ENCODE data around the gene GDF9. TPM values are rescaled to one million over a fixed set of nuclear protein-coding genes. Genes with fewer than 3 reads are reported as not detected.

Gene GDF9
- total and polyA plus RNA-seq, 2 donors (not counting 3 experiments of a cell fraction or from before 2014, with no cell fraction given): 0.07 TPM; not detected in 1

DNA sequence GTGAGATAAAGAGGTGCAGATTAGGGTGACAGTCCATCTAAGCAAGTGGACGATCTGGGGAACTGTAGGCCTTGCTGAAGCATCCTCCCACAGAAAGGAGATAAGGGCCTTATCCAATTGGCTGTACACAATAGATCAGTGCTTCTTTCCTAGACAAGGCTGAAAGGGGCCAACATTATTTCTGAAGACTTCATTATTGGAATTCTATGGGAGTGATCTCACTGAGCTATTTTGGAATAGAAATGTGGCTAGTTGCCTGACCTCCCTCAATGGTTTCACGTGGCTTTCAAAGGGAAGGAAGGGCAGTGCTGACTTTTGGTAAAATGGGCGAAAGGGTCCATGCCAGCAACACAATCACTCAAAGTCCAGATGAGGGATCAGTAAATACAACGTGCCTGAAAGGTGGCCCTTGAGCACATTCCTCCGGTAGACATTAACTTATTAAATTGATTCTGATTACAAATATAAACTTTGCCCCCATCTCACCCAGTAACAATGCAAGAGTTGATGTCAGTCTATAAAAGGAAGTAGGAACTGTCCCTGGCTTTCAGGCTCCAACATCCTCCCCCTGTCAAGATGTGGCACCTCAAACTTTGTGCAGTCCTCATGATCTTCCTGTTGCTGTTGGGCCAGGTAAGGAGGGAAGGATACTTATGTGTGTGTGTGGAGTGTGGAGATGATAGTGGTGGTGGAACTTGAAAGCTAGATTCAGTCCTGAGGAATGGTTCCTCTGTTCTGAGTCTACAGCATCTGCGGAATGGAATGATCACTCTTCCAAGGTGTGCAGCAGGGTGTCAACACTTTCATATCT is 7.1 kb upstream of the GDF9 start, which contains the start of gene LEAP2:
TSS of gene LEAP2 (plus strand) at position 550 of the 811 bp plus-strand sequence. CDS start at position 577, 27 bp downstream.
- no peaks in the 10 kb centered on the region for H3K9me3 ChIP-seq (replicated peaks; ENCODE audit: control insufficient read depth, insufficient read depth, low read length)
- TF ChIP-seq FOS (IDR thresholded peaks at IDR 0.05; ENCODE audit: borderline replicate concordance, insufficient read depth, low read length): no peak
- TF ChIP-seq, protein P1, sequence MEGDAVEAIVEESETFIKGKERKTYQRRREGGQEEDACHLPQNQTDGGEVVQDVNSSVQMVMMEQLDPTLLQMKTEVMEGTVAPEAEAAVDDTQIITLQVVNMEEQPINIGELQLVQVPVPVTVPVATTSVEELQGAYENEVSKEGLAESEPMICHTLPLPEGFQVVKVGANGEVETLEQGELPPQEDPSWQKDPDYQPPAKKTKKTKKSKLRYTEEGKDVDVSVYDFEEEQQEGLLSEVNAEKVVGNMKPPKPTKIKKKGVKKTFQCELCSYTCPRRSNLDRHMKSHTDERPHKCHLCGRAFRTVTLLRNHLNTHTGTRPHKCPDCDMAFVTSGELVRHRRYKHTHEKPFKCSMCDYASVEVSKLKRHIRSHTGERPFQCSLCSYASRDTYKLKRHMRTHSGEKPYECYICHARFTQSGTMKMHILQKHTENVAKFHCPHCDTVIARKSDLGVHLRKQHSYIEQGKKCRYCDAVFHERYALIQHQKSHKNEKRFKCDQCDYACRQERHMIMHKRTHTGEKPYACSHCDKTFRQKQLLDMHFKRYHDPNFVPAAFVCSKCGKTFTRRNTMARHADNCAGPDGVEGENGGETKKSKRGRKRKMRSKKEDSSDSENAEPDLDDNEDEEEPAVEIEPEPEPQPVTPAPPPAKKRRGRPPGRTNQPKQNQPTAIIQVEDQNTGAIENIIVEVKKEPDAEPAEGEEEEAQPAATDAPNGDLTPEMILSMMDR (IDR thresholded peaks at IDR 0.05; ENCODE audit: extremely low read depth in 1 of 2, insufficient read depth in 1 of 2, low read depth in 1 of 2, low read length in 2 of 2): no peak
- TF ChIP-seq EZH2 (IDR thresholded peaks at IDR 0.05; ENCODE audit: borderline replicate concordance, low read depth, low read length, severe bottlenecking): no peak
- TF ChIP-seq MYC (IDR thresholded peaks at IDR 0.05; ENCODE audit: low read depth, low read length): no peak
- no peak for TF ChIP-seq JUN (IDR thresholded peaks at IDR 0.05; ENCODE audit: borderline replicate concordance, insufficient read depth, insufficient read length, low read depth)
- TF ChIP-seq, protein P2, sequence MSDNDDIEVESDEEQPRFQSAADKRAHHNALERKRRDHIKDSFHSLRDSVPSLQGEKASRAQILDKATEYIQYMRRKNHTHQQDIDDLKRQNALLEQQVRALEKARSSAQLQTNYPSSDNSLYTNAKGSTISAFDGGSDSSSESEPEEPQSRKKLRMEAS (IDR thresholded peaks at IDR 0.05; ENCODE audit: insufficient read depth, insufficient read length): no peak
- no peak for TF ChIP-seq POLR2AphosphoS5 (IDR thresholded peaks at IDR 0.05; ENCODE audit: insufficient read depth, low read depth, low read length)
- TF ChIP-seq POLR2A (IDR thresholded peaks at IDR 0.05; ENCODE audit: low read depth, low read length): no peak
- no peak for TF ChIP-seq GATA2 (IDR thresholded peaks at IDR 0.05; ENCODE audit: insufficient read depth, insufficient read length, low read depth, low read length)
- no peak within 1 kb of the TSS for H3K9ac ChIP-seq (replicated peaks; ENCODE audit: extremely low read depth, insufficient read depth, low read length)
- H2AFZ ChIP-seq (ENCODE audit: low read depth, low read length): no peak within 1 kb of the TSS
- peaks cover 2% of the 10 kb centered on the region for H4K20me1 ChIP-seq (replicated peaks; ENCODE audit: control insufficient read depth, extremely low read depth, insufficient read depth, low read length)
- H3K4me1 ChIP-seq (ENCODE audit: control insufficient read depth, extremely low read depth, insufficient read depth, low read length): no peaks in the 10 kb centered on the region
- BruUV-seq (replicated peaks): no TSS peak
- H3K27me3 ChIP-seq (ENCODE audit: control insufficient read depth in 2 of 2, insufficient read depth in 2 of 2, low read length in 2 of 2): no peaks in the 10 kb centered on the region
- no peak within 1 kb of the TSS for H3K4me3 ChIP-seq (replicated peaks in 1 of 3; ENCODE audit: insufficient read depth in 1 of 3, low read depth in 1 of 3, low read length in 3 of 3)
- intact Hi-C loops (cut with micrococcal nuclease) (no loop called here), dilution Hi-C loops (cut with MboI; ENCODE audit: extremely low pct_ligation_motif_present, low sequenced_read_pairs) (no loop called here)
- FAIRE-seq (no peak), DNase-seq (ENCODE audit: low read depth, low spot score) (no peak)
- ChIA-PET CTCF (interaction anchor here (1.3 to 3.3 kb wide), 3 partner anchors 10 to 44 kb away, joined by 5 to 16 read pairs (median 8); partner anchors contain the start of gene SHROOM1), POLR2A (no interaction called here)
- no peaks in the 10 kb centered on the region for H3K9me1 ChIP-seq (replicated peaks; ENCODE audit: control insufficient read depth, extremely low read depth, insufficient read depth, low read length)
- no peak within 1 kb of the TSS for H3K4me2 ChIP-seq (ENCODE audit: insufficient read depth, low read length)
- peaks cover 6 to 8% of the 10 kb centered on the region in 2 experiments for H3K36me3 ChIP-seq (ENCODE audit: control insufficient read depth in 2 of 2, extremely low read depth in 1 of 2, insufficient read depth in 2 of 2, low read length in 2 of 2)
- H3K27ac ChIP-seq (ENCODE audit: insufficient read depth, low read depth, low read length): no peak within 1 kb of the TSS
- no peaks in the 10 kb centered on the region for H3K79me2 ChIP-seq (ENCODE audit: control insufficient read depth, insufficient read depth, low read length)

Measured in endothelial cell of umbilical vein (primary cell).